LNCaP clone FGC (cell line): ENCODE results near the gene DYRK1A.

ENCODE experiments used
- DNase-seq: peaks from one replicate; pipeline ENCODE4 v3.0.0-alpha.2; 2011; ENCODE audit warnings: low read depth
- H3K4me3 ChIP-seq: 2 replicates; pipeline ENCODE4 v1.5.1; 2011; ENCODE audit warnings: mild to moderate bottlenecking, low read depth, low read length, control low read depth
- TF ChIP-seq, protein P1 (sequence below): IDR thresholded peaks from 2 replicates; pipeline ENCODE4 v1.5.1; 2012; ENCODE audit warnings: mild to moderate bottlenecking; ENCODE audit not compliant: control insufficient read depth, insufficient read depth; ENCODE audit errors: extremely low read depth

The DYRK1A gene

DNA sequence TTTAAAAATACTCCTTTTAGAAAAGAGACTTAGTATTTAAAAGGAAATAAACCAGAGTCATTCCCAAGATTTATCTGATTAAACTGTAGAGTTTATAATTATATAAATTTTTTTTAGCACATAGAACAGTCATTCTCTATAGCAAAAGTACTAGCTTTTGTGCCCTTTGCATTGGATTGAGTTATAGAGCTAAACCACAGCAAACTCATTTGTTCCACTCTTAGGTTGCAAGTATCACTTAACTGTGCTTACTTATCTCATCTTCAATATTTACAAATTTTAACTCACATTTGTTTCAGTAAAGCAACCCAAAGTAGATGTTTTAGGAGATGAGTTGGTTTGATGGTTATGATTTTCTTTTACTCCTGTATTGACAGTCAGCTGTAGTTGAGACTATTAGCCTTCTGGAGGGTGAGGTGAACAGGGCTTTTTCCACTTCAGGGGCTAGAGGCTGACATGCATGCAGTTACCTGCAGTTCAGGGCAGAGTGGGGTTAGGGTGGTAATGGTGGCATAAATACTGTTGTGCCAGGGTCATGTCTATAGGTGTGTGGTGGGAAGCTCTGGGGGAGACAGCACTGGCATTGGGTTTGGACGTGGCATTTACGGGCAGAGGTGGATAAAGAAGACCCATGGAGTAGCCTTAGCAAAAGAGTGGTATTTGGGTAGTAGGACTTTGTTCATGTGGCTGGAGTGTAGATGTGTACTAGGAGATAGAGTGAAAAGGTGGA is 42.1 kb downstream of the DYRK1A start:
- TF ChIP-seq, protein P1, sequence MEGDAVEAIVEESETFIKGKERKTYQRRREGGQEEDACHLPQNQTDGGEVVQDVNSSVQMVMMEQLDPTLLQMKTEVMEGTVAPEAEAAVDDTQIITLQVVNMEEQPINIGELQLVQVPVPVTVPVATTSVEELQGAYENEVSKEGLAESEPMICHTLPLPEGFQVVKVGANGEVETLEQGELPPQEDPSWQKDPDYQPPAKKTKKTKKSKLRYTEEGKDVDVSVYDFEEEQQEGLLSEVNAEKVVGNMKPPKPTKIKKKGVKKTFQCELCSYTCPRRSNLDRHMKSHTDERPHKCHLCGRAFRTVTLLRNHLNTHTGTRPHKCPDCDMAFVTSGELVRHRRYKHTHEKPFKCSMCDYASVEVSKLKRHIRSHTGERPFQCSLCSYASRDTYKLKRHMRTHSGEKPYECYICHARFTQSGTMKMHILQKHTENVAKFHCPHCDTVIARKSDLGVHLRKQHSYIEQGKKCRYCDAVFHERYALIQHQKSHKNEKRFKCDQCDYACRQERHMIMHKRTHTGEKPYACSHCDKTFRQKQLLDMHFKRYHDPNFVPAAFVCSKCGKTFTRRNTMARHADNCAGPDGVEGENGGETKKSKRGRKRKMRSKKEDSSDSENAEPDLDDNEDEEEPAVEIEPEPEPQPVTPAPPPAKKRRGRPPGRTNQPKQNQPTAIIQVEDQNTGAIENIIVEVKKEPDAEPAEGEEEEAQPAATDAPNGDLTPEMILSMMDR: no peak
- no peak overlapping the region for H3K4me3 ChIP-seq
- no peak for DNase-seq

DNA sequence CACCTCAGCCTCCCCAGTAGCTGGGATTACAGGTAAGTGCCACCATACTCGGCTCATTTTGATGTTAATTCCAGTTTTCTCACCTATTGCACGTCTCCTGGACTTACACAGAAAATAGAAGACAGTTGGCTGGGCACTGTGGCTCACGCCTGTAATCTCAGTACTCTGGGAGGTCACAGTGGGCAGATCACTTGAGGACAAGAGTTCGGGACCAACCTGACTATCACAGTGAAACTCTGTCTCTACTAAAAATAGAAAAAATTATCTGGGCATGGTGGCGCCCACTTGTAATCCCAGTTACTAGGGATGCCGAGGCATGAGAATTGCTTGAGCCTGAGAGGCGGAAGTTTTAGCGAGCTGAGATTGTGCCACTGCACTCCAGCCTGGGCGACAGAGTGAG is 44.1 kb downstream of the DYRK1A start:
- no peak overlapping the region for H3K4me3 ChIP-seq
- TF ChIP-seq, protein P1: no peak
- DNase-seq: no peak

DNA sequence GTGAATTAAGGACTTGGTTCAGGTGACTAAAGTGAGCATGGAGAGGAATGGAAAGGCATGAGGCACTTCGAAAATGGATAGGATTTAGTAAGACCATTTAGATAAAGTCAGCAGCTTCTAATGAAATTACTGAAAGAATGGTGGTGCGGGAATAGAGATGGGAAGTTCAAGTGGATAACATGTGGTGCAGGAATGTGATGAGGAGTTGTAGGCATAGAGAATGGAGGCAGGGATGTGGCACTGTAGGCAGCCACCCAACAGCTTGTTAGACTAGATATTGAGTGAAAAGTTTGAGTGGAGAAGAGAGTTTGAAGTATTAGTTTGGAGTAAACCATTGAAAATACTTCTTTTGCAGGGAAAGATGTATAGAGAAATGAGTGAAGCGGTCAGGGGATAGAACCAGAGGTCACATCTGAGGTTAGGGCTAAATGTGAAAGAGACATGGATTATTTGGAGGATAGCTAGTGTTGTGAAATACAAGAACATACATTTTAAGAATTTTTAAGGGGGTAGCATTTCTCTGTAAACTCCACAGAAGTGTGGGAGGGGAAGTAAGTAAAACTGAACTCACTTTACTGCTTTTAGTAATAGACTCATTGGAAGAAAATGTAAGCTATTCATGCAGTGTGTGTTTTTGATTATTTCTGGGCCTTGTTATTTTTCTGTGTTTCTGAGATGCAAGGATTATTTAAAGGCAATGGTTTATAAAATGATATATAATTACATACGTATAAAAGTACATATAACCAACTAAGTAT is 46.2 kb downstream of the DYRK1A start:
- no peak for DNase-seq
- no peak overlapping the region for H3K4me3 ChIP-seq

DNA sequence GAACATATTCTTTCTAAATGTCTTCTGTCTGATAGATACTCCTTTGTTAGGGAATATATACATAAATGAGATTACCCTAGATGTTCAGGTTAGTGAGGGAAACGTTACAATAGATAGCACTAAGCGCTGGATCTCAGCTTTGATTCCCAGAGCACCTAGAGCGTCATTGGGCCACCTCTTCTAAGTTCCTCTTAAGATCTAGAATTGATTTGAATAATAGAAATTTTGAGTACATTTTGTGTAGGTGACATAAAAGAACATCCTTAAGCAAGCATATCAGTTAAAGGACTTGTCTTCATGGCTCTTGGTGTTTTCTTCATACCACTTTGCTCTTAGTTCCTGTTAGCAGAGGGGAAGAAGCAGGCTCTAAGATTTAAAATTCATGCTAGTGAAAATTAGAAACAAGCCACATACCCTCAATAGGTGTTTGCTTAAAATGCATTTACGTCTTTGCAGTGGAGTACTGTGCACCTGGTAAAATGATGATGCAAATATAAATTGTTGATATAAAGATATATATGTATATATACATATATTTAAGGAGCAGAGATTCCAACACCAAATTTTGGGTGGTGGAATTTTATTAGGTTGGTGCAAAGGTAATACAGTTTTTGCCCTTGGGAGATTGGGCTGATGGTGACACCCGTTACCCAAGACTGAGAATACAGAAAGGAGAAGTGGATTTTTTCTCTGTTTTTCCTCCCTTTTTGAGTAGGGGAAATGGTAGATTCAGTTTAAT is 47.1 kb downstream of the DYRK1A start:
- H3K4me3 ChIP-seq: no peak overlapping the region
- TF ChIP-seq, protein P1: no peak
- DNase-seq: no peak

More for the DNA sequence above, 46.2 kb downstream of the DYRK1A start:
- TF ChIP-seq, protein P1: no peak

DNA sequence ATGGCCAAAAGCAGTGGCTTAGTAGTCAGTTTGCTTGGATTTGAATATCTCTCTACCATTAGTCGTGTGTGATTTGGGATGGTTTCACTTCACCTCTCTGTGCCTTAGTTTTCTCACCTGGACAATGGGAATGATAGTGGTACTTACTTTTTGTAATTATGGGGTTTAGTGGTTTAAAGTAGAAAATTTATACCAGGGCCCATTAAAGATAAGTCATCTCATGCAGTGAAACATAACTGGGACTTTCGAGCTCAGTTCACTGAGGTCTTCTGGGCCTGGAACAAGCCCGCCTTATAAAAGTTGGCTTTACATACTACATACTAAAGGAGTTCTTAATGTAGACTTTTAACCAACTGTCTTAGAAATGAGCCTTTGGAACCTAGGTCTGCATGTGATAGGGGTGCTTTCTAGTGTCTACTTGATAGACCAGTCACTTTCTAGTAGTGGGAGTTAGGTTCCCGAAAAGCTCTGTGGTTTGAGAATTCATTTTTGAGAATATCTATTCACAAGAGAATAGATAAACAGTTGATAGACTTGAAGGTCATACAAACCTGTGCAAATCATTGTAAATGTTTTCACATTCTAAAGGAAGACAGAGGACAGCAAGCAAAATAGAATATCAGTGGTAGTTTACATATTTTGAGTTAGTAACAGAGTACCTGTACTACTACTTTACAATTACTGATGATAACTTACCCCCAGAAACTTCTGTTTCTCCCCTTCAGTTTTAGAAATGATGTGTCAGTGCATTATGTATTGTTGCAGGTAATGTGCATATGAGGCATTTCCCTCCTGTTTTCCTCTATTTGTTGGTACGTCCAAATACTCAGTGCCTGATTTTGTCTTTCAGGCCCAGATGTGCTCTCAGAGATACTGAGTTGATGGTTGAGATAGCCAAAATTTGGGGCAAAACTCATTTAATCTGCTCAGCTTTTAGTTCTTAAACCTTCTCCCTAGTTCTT is 48.0 kb downstream of the DYRK1A start:
- TF ChIP-seq, protein P1: no peak
- H3K4me3 ChIP-seq: no peak overlapping the region
- no peak for DNase-seq

DNA sequence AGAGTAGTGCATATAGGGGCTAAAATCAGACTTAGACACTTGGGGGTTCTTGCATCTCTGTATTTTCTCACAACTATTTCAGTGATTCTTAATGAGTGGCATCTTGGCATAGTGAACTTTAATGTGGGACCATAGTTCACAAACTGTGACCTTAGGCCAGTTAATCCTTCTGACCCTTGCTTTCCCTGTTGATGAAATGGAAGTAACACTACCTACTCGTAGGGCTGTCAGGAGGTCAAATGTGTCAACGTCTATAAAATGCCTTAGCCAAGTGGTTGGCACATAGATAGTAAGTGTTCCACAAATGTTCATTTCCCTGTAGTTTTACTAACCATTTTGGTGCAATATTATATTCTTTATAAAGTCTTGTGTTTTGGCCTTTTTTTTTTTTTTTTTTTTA is 49.4 kb downstream of the DYRK1A start:
- no peak for DNase-seq
- no peak overlapping the region for H3K4me3 ChIP-seq
- TF ChIP-seq, protein P1: no peak
